Measurements from ENCODE around the gene IGFL4.

Gene IGFL4

DNA sequence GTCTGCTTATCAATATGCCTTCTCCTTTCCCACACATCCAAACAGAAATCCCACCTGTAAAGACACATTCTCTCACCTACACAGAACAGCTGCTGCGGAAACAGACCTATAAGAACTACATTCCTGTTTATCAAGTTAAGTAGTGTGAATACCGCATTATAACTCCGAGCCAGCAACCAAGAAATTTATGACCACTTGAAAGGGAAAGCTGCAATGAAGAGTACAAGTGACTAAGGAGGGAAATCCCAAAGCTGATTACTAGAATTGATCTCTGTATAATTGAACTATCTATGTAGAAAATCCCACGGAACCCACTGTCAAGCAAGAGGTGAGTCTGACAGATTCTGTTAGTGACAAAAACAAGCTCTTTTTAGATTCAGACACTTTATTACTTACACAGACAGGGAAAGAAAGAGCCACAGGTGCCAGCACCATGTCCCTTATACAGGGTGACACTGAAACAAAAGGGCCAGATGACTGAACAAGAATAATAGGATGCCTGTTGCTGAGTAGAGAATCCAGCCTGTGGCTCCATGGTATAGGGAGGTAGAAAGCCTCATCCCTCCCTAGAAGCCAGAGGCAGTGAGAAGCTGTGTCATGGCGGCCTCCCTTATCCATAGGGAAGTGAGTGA is 1.6 kb upstream of the IGFL4 start:
- Histone ChIP-seq H3K4me3 (ENCODE audit: low read depth, low read length) (no peak overlapping the region), H3K9me3 (ENCODE audit: control insufficient read depth, insufficient read depth, low read depth, low read length) (no peaks in the 10 kb centered on the region; the same call in none of the 2 replicates), H3K27ac (ENCODE audit: extremely low read depth, low read depth, low read length) (no peak overlapping the region), H3K4me1 (ENCODE audit: control insufficient read depth, insufficient read depth, low read length) (peaks cover 16% of the 10 kb centered on the region), H3K36me3 (ENCODE audit: control insufficient read depth in 2 of 2, insufficient read depth in 1 of 2, low read length in 2 of 2) (no peaks in the 10 kb centered on the region)
- ChIA-PET CTCF (interaction anchor here (0.5 to 8.1 kb wide), 9 partner anchors 7 to 1397 kb away, joined by 3 to 120 read pairs (median 5); no protein-coding TSS in a partner anchor), POLR2A (interaction anchor here (0.6 to 2.9 kb wide), 2 partner anchors 34 to 211 kb away, joined by 5 to 12 read pairs; no protein-coding TSS in a partner anchor)
- TF ChIP-seq SP2 (tag by site-specific recombination; IDR thresholded peaks at IDR 0.05) (no peak), ZNF747 (tag by site-specific recombination; IDR thresholded peaks at IDR 0.05) (no peak), SCRT2 (tag by site-specific recombination; IDR thresholded peaks at IDR 0.05) (peak; percentile 60), SCRT1 (tag by site-specific recombination; IDR thresholded peaks at IDR 0.05; ENCODE audit: borderline replicate concordance) (0 out of 2 replicates have a peak, but pooled peaks have one; percentile 47)

DNA sequence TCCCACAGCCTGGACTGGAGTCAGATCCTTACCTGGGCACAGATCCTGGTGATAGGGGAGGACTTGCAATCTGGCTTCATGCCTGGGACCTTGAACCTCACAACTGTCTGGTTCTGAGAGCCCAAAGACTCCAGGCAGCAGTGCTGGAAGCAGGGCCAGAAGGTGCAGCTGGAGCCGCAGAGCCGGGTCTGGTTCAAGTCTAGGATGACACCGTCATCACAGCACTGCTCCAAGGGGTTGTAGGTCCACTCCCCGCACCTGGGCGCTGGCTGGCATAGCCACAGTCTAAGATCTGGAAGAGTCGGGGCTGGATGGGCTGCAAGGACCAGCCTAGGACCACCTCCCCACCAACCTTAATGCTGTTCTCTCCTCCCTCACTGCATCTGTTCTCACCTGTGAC is 677 bp downstream of the IGFL4 start:
- Histone ChIP-seq H3K27ac (ENCODE audit: extremely low read depth, low read depth, low read length) (peak overlapping the region; percentile 18; the same call in 1 of the 2 replicates), H3K36me3 (ENCODE audit: control insufficient read depth in 2 of 2, insufficient read depth in 1 of 2, low read length in 2 of 2) (no peaks in the 10 kb centered on the region), H3K4me3 (ENCODE audit: low read depth, low read length) (no peak overlapping the region), H3K9me3 (ENCODE audit: control insufficient read depth, insufficient read depth, low read depth, low read length) (no peaks in the 10 kb centered on the region; the same call in 1 of the 2 replicates), H3K4me1 (ENCODE audit: control insufficient read depth, insufficient read depth, low read length) (peaks cover 16% of the 10 kb centered on the region)
- TF ChIP-seq ZNF776 (tag by site-specific recombination; IDR thresholded peaks at IDR 0.05; ENCODE audit: borderline replicate concordance) (no peak), ZNF37A (tag by site-specific recombination; IDR thresholded peaks at IDR 0.05) (no peak), ZNF610 (tag by site-specific recombination; IDR thresholded peaks at IDR 0.05; ENCODE audit: borderline replicate concordance) (no peak), ZNF555 (tag by site-specific recombination; conservative IDR thresholded peaks at IDR 0.05) (no peak), ZNF792 (tag by site-specific recombination; IDR thresholded peaks at IDR 0.05) (no peak), ZBTB48 (tag by site-specific recombination; IDR thresholded peaks at IDR 0.05) (no peak), ZNF202 (tag by site-specific recombination; IDR thresholded peaks at IDR 0.05; ENCODE audit: borderline replicate concordance) (no peak), ZNF843 (tag by site-specific recombination; IDR thresholded peaks at IDR 0.05) (no peak), KLF1 (tag by site-specific recombination; IDR thresholded peaks at IDR 0.05) (no peak), ZNF274 (IDR thresholded peaks at IDR 0.05; ENCODE audit: low read length) (no peak), ZNF274 (tag by site-specific recombination; IDR thresholded peaks at IDR 0.05; ENCODE audit: borderline replicate concordance) (no peak), ZIC2 (tag by site-specific recombination; IDR thresholded peaks at IDR 0.05) (no peak)
- TF ChIP-seq, protein P1, sequence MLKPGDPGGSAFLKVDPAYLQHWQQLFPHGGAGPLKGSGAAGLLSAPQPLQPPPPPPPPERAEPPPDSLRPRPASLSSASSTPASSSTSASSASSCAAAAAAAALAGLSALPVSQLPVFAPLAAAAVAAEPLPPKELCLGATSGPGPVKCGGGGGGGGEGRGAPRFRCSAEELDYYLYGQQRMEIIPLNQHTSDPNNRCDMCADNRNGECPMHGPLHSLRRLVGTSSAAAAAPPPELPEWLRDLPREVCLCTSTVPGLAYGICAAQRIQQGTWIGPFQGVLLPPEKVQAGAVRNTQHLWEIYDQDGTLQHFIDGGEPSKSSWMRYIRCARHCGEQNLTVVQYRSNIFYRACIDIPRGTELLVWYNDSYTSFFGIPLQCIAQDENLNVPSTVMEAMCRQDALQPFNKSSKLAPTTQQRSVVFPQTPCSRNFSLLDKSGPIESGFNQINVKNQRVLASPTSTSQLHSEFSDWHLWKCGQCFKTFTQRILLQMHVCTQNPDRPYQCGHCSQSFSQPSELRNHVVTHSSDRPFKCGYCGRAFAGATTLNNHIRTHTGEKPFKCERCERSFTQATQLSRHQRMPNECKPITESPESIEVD (tag by site-specific recombination; IDR thresholded peaks at IDR 0.05) = no peak
- ChIA-PET POLR2A (interaction anchor here (1.2 to 2.9 kb wide), 2 partner anchors 17 to 37 kb away, joined by 3 to 12 read pairs; no protein-coding TSS in a partner anchor), CTCF (interaction anchor here (0.6 to 8.1 kb wide), 6 partner anchors 10 to 361 kb away, joined by 3 to 120 read pairs (median 9); no protein-coding TSS in a partner anchor)

DNA sequence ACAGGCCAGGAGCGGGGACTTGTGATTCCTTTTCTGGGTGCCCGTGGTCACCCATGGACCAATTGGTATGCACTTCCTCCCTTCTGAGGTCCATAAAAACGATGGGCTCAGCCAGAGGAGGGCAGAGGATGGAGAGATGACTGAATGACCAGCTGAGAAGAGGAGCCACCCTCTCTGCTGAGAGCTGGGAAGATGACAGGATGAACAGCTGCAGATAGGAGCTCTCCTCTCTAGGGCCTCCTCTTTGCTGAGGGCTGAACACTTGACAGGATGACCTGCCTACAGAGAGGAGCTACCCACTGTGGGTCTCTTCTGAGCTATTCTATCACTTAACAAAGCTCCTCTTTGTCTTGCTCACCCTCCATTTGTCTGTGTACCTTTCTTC is 4.1 kb downstream of the IGFL4 start:
- Histone ChIP-seq H3K4me3 (ENCODE audit: low read depth, low read length) (no peak overlapping the region), H3K36me3 (ENCODE audit: control insufficient read depth in 2 of 2, insufficient read depth in 1 of 2, low read length in 2 of 2) (no peaks in the 10 kb centered on the region), H3K27ac (ENCODE audit: extremely low read depth, low read depth, low read length) (no peak overlapping the region), H3K4me1 (ENCODE audit: control insufficient read depth, insufficient read depth, low read length) (peaks cover 13% of the 10 kb centered on the region), H3K9me3 (ENCODE audit: control insufficient read depth, insufficient read depth, low read depth, low read length) (no peaks in the 10 kb centered on the region)
- POLR2A ChIA-PET = interaction anchor here (0.8 kb wide), 1 partner anchor 32 kb away, joined by 3 read pairs; no protein-coding TSS in a partner anchor
- CTCF ChIA-PET = interaction anchor here (1.0 to 21.8 kb wide), 6 partner anchors 8 to 228 kb away, joined by 3 to 625 read pairs (median 4); no protein-coding TSS in a partner anchor
- no peak for TF ChIP-seq ZNF530 (tag by site-specific recombination; IDR thresholded peaks at IDR 0.05; ENCODE audit: low read depth)
- TF ChIP-seq ZNF558 (tag by site-specific recombination; IDR thresholded peaks at IDR 0.05) = no peak
- TF ChIP-seq ZNF184 (tag by site-specific recombination; IDR thresholded peaks at IDR 0.05) = no peak
- no peak for TF ChIP-seq HOXD13 (CRISPR knock-in tag; IDR thresholded peaks at IDR 0.05; ENCODE audit: borderline replicate concordance)
- no peak for TF ChIP-seq ZNF747 (tag by site-specific recombination; IDR thresholded peaks at IDR 0.05)
- TF ChIP-seq, protein P2, sequence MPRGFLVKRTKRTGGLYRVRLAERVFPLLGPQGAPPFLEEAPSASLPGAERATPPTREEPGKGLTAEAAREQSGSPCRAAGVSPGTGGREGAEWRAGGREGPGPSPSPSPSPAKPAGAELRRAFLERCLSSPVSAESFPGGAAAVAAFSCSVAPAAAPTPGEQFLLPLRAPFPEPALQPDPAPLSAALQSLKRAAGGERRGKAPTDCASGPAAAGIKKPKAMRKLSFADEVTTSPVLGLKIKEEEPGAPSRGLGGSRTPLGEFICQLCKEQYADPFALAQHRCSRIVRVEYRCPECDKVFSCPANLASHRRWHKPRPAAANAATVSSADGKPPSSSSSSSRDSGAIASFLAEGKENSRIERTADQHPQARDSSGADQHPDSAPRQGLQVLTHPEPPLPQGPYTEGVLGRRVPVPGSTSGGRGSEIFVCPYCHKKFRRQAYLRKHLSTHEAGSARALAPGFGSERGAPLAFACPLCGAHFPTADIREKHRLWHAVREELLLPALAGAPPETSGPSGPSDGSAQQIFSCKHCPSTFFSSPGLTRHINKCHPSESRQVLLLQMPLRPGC (tag by site-specific recombination; IDR thresholded peaks at IDR 0.05) = no peak
- no peak for TF ChIP-seq BCL11A (tag by site-specific recombination; IDR thresholded peaks at IDR 0.05; ENCODE audit: low read depth)
- no peak for TF ChIP-seq ZNF221 (tag by site-specific recombination; IDR thresholded peaks at IDR 0.05; ENCODE audit: borderline replicate concordance)
- no peak for TF ChIP-seq ZNF830 (tag by site-specific recombination; IDR thresholded peaks at IDR 0.05; ENCODE audit: low read depth)
- TF ChIP-seq, protein P3, sequence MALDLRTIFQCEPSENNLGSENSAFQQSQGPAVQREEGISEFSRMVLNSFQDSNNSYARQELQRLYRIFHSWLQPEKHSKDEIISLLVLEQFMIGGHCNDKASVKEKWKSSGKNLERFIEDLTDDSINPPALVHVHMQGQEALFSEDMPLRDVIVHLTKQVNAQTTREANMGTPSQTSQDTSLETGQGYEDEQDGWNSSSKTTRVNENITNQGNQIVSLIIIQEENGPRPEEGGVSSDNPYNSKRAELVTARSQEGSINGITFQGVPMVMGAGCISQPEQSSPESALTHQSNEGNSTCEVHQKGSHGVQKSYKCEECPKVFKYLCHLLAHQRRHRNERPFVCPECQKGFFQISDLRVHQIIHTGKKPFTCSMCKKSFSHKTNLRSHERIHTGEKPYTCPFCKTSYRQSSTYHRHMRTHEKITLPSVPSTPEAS (tag by site-specific recombination; IDR thresholded peaks at IDR 0.05) = no peak
- TF ChIP-seq ZNF776 (tag by site-specific recombination; IDR thresholded peaks at IDR 0.05; ENCODE audit: borderline replicate concordance) = no peak
